Common myeloid progenitor, CD34-positive (primary cell): ENCODE results near the gene PCDHA9.
"Not testable (repeated sequence)": the region's sequence is repeated elsewhere in the genome, so short reads cannot be mapped to it uniquely, and the experiment has no call there.

Source experiments
- CTCF ChIA-PET: fragments of 350-600 bp; sonication (Branson Sonifier 250); formaldehyde crosslinking; loops from one replicate; lab custom pipeline; 2021; ENCODE audit warnings: antibody characterized with exemption; lab: Charles Lee
- POLR2A ChIA-PET: fragments of 350-600 bp; sonication (Branson Sonifier 250); formaldehyde crosslinking; loops from one replicate; lab custom pipeline; 2021; ENCODE audit warnings: antibody characterized with exemption; lab: Charles Lee
- DNase-seq, 3 donors: peaks; one replicate each; pipeline versions ENCODE4 v3.0.0 to v3.0.0-alpha.2; 2013
- H3K27ac ChIP-seq, 2 experiments: 1 replicate in 1 of 2; 2 replicates in 1 of 2; pipeline ENCODE4 v1.7.0; 2013; ENCODE audit warnings: inconsistent platforms in 2 of 2, low read length in 2 of 2, mild to moderate bottlenecking in 2 of 2, low read depth in 1 of 2, moderate library complexity in 1 of 2; ENCODE audit not compliant: severe bottlenecking in 2 of 2, insufficient read depth in 1 of 2, poor library complexity in 1 of 2
- H3K27me3 ChIP-seq, 5 experiments: replicated peaks in 2 of 5; 1 replicate in 3 of 5; 2 replicates in 2 of 5; pipeline versions ENCODE4 v1.6.1 to v1.7.0; 2013; ENCODE audit warnings: low read length in 4 of 5, mild to moderate bottlenecking in 2 of 5, moderate library complexity in 2 of 5, inconsistent platforms in 1 of 5; ENCODE audit not compliant: insufficient read depth in 5 of 5, control insufficient read depth in 4 of 5
- H3K36me3 ChIP-seq, 4 experiments: 1 replicate in 2 of 4; 2 replicates in 2 of 4; pipeline versions ENCODE4 v1.6.1 to v1.7.0; 2013; ENCODE audit warnings: low read length in 3 of 4, control low read depth in 1 of 4, mild to moderate bottlenecking in 1 of 4; ENCODE audit not compliant: control insufficient read depth in 4 of 4, insufficient read depth in 4 of 4
- H3K4me1 ChIP-seq, 4 experiments: 1 replicate in 3 of 4; 2 replicates in 1 of 4; pipeline versions ENCODE4 v1.6.1 to v1.7.1; 2013; ENCODE audit warnings: low read length in 3 of 4, mild to moderate bottlenecking in 3 of 4, control low read depth in 1 of 4, inconsistent platforms in 1 of 4, moderate library complexity in 1 of 4; ENCODE audit not compliant: control insufficient read depth in 4 of 4, insufficient read depth in 4 of 4; ENCODE audit errors: control extremely low read depth in 1 of 4
- H3K4me3 ChIP-seq, 7 experiments: 1 replicate in 4 of 7; 2 replicates in 3 of 7; pipeline versions ENCODE4 v1.5.1 to v1.7.0; 2013; ENCODE audit warnings: mild to moderate bottlenecking in 7 of 7, low read length in 6 of 7, moderate library complexity in 6 of 7, inconsistent platforms in 2 of 7, low read depth in 2 of 7, control low read depth in 1 of 7; ENCODE audit not compliant: insufficient read depth in 4 of 7, control insufficient read depth in 1 of 7; ENCODE audit errors: extremely low read depth in 1 of 7
- H3K9me3 ChIP-seq, 5 experiments: 1 replicate in 4 of 5; 2 replicates in 1 of 5; pipeline versions ENCODE4 v1.6.1 to v1.7.1; 2013; ENCODE audit warnings: low read length in 4 of 5, mild to moderate bottlenecking in 2 of 5, inconsistent platforms in 1 of 5, low read depth in 1 of 5, moderate library complexity in 1 of 5; ENCODE audit not compliant: control insufficient read depth in 4 of 5, insufficient read depth in 2 of 5; ENCODE audit errors: control extremely low read depth in 1 of 5
- WGBS: methylation state at CpG from one replicate; pipeline ENCODE4 v1.1.5; 2013; ENCODE audit not compliant: insufficient coverage; 5-methylcytosine and 5-hydroxymethylcytosine counted together

The PCDHA9 gene

DNA sequence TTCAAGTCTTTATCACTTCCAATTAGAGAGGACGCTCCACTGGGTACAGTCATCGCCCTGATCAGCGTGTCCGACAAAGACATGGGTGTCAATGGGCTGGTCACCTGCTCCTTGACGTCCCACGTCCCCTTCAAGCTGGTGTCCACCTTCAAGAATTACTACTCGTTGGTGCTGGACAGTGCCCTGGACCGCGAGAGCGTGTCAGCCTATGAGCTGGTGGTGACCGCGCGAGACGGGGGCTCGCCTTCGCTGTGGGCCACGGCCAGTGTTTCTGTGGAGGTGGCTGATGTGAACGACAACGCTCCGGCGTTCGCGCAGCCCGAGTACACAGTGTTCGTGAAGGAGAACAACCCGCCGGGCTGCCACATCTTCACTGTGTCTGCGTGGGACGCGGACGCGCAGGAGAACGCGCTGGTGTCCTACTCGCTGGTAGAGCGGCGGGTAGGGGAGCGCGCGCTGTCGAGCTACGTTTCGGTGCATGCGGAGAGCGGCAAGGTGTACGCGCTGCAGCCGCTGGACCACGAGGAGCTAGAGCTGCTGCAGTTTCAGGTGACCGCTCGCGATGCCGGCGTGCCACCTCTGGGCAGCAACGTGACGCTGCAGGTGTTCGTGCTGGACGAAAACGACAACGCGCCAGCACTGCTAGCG, 39.8 kb upstream of the PCDHA9 start:
- H3K4me1 ChIP-seq, POLR2A ChIA-PET, H3K4me3 ChIP-seq, CTCF ChIA-PET, H3K36me3 ChIP-seq, H3K27ac ChIP-seq, DNase-seq: not testable (repeated sequence)
- Histone ChIP-seq H3K9me3 (peaks cover 0 to 37% (median 24%) of the 10 kb centered on the region in 5 experiments), H3K27me3 (peaks cover 0 to 17% (median 0%) of the 10 kb centered on the region in 5 experiments)
- WGBS: 57% methylated on average over 47 of the region's 62 CpGs

DNA sequence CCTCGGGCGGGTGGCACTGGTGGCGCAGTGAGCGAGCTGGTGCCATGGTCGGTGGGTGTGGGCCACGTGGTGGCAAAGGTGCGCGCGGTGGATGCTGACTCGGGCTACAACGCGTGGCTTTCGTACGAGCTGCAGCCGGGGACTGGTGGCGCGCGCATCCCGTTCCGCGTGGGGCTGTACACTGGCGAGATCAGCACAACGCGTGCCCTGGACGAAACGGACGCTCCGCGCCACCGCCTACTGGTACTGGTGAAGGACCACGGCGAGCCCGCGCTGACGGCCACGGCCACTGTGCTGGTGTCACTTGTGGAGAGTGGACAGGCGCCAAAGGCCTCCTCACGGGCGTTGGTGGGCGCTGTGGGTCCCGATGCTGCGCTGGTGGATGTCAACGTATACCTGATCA, 39.3 kb upstream of the PCDHA9 start:
- 69% methylated on average over 43 of the region's 43 CpGs for WGBS
- ChIA-PET CTCF (no interaction called here), POLR2A (no interaction called here)

GRCh38 chr5:140821375-140822280, 26.6 kb upstream of the PCDHA9 start, which contains the start of gene PCDHA5:
Gene PCDHA5, plus strand, starts transcription at chr5:140821613.
- CTCF ChIA-PET: no interaction called here

More for the DNA sequence above, 39.3 kb upstream of the PCDHA9 start:
- Histone ChIP-seq H3K27me3 (peaks cover 0 to 17% (median 0%) of the 10 kb centered on the region in 5 experiments), H3K4me1 (no peaks in the 10 kb centered on the region), H3K9me3 (peaks cover 0 to 34% (median 23%) of the 10 kb centered on the region in 5 experiments), H3K27ac (no peak overlapping the region), H3K36me3 (no peaks in the 10 kb centered on the region), H3K4me3 (no peak overlapping the region)
- DNase-seq: no peak

GRCh38 chr5:140822281-140822629, 25.9 kb upstream of the PCDHA9 start:
- ChIA-PET POLR2A (no interaction called here), CTCF (no interaction called here)
- H3K27me3 ChIP-seq: peaks cover 0 to 5% (median 2%) of the 10 kb centered on the region in 5 experiments
- H3K27ac ChIP-seq: no peak overlapping the region
- H3K4me1 ChIP-seq: no peaks in the 10 kb centered on the region
- H3K4me3 ChIP-seq: no peak overlapping the region
- 27% methylated on average over 3 of the region's 6 CpGs for WGBS
- H3K9me3 ChIP-seq: peaks cover 2 to 30% (median 21%) of the 10 kb centered on the region in 5 experiments
- H3K36me3 ChIP-seq: no peaks in the 10 kb centered on the region
- DNase-seq: no peak

More at GRCh38 chr5:140821375-140822280, 26.6 kb upstream of the PCDHA9 start, which contains the start of gene PCDHA5:
- Histone ChIP-seq H3K9me3 (peaks cover 1 to 28% (median 21%) of the 10 kb centered on the region in 5 experiments), H3K27ac (no peak within 1 kb of the TSS), H3K27me3 (peaks cover 0 to 5% (median 2%) of the 10 kb centered on the region in 5 experiments), H3K4me1 (no peaks in the 10 kb centered on the region), H3K36me3 (no peaks in the 10 kb centered on the region), H3K4me3 (no peak within 1 kb of the TSS)
- POLR2A ChIA-PET: no interaction called here
- DNase-seq: peak in 2 of 3 donors; percentile 13 to 24
- 33% methylated on average over 29 of the region's 39 CpGs for WGBS

DNA sequence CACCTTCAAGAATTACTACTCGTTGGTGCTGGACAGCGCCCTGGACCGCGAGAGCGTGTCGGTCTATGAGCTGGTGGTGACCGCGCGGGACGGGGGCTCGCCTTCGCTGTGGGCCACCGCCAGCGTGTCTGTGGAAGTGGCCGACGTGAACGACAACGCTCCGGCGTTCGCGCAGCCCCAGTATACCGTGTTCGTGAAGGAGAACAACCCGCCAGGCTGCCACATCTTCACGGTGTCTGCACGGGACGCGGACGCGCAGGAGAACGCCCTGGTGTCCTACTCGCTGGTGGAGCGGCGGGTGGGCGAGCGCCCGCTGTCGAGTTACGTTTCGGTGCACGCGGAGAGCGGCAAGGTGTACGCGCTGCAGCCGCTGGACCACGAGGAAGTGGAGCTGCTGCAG, 25.2 kb upstream of the PCDHA9 start:
- H3K27ac ChIP-seq, DNase-seq, POLR2A ChIA-PET, CTCF ChIA-PET, H3K4me1 ChIP-seq, H3K36me3 ChIP-seq, H3K4me3 ChIP-seq: not testable (repeated sequence)
- 50% methylated on average over 46 of the region's 48 CpGs for WGBS
- Histone ChIP-seq H3K9me3 (peaks cover 5 to 33% (median 21%) of the 10 kb centered on the region in 5 experiments), H3K27me3 (peaks cover 0 to 10% (median 8%) of the 10 kb centered on the region in 5 experiments)

DNA sequence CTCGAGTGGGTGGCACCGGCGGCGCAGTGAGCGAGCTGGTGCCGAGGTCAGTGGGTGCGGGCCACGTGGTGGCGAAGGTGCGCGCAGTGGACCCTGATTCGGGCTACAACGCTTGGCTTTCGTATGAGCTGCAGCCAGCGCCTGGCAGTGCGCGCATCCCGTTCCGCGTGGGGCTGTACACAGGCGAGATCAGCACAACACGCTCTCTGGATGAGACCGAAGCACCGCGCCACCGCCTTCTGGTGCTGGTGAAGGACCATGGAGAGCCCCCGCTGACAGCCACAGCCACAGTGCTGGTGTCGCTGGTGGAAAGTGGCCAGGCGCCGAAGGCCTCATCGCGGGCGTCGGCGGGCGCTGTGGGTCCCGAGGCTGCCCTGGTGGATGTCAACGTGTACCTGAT, 24.7 kb upstream of the PCDHA9 start:
- no peaks in the 10 kb centered on the region for H3K4me1 ChIP-seq
- peaks cover 5 to 36% (median 24%) of the 10 kb centered on the region in 5 experiments for H3K9me3 ChIP-seq
- ChIA-PET POLR2A (no interaction called here), CTCF (no interaction called here)
- H3K4me3 ChIP-seq: no peak overlapping the region
- H3K27ac ChIP-seq: no peak overlapping the region
- WGBS: 55% methylated on average over 38 of the region's 38 CpGs
- peaks cover 0 to 15% (median 8%) of the 10 kb centered on the region in 5 experiments for H3K27me3 ChIP-seq
- no peaks in the 10 kb centered on the region for H3K36me3 ChIP-seq
- no peak for DNase-seq
